ENCODE measurements around the gene SEMA6B. TPM values are rescaled to one million over a fixed set of nuclear protein-coding genes. Genes with fewer than 3 reads are reported as not detected.
"Not testable (repeated sequence)": the region's sequence is repeated elsewhere in the genome, so short reads cannot be mapped to it uniquely, and the experiment has no call there.

The SEMA6B gene
- polyA plus RNA-seq, 1 experiment = 0.66 TPM

DNA sequence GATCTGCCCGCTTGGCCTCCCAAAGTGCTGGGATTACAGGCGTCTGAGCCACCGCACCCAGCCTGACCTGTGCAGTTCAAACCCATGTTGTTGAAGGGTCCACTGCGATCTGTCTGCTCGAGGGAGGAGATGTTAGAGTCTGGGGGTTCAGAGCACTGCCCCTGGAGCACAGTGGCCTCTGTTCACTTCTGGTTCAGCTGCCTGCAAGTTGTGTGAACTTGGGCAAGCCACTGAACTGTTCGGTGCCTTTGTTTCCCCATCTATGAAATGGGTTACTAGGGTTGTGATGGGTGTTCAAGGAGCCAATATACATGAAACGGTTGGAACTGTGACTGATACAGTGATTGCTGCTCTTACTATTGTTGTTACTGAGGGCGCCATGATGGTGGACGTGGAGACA is 26.1 kb downstream of the SEMA6B start:
- TF ChIP-seq, protein P1, sequence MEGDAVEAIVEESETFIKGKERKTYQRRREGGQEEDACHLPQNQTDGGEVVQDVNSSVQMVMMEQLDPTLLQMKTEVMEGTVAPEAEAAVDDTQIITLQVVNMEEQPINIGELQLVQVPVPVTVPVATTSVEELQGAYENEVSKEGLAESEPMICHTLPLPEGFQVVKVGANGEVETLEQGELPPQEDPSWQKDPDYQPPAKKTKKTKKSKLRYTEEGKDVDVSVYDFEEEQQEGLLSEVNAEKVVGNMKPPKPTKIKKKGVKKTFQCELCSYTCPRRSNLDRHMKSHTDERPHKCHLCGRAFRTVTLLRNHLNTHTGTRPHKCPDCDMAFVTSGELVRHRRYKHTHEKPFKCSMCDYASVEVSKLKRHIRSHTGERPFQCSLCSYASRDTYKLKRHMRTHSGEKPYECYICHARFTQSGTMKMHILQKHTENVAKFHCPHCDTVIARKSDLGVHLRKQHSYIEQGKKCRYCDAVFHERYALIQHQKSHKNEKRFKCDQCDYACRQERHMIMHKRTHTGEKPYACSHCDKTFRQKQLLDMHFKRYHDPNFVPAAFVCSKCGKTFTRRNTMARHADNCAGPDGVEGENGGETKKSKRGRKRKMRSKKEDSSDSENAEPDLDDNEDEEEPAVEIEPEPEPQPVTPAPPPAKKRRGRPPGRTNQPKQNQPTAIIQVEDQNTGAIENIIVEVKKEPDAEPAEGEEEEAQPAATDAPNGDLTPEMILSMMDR (IDR thresholded peaks at IDR 0.05; ENCODE audit: low read depth, low read length) = no peak

DNA sequence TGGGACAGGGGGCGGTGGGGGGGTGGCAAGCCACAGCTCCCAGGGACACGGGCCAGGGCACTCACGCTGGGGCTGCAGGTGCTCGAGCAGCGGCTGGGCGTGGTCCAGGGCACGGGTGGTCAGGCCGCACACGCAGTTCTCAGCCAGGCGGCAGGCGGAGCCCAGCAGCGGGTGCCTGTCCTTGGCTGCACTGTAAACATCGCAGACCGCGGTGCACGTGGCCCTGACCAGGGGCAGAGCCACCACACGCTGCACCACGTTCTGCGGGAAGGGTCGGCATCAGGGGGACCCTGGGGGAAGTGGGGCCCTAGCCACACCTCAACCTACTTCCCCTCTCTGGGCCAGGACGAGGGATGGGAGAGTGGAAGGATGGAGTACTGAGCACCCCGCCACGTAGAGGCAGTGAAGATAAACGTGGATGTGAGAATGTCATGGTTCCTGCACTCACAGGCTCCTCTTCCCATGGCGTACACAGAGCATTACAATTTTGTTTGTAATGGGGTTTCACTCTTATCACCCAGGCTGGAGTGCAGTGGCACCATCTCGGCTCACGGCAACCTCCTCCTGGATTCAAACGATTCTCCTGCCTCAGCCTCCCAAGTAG is 27.8 kb downstream of the SEMA6B start:
- ChIA-PET CTCF (interaction anchor here (1.5 kb wide), 1 partner anchor 105 kb away, joined by 3 read pairs; no protein-coding TSS in a partner anchor), POLR2A (interaction anchor here (0.7 kb wide), 1 partner anchor 16 kb away, joined by 5 read pairs; no protein-coding TSS in a partner anchor)
- Histone ChIP-seq H3K27ac (ENCODE audit: low read depth, low read length) (no peak overlapping the region), H3K4me3 (ENCODE audit: low read depth, low read length) (no peak overlapping the region), H3K27me3 (ENCODE audit: control insufficient read depth, insufficient read depth, low read length) (peaks cover 21% of the 10 kb centered on the region), H3K9me3 (ENCODE audit: control insufficient read depth, insufficient read depth, low read length) (no peaks in the 10 kb centered on the region; the same call in 1 of the 2 replicates)
- DNase-seq (ENCODE audit: low read depth, low spot score) = no peak
- TF ChIP-seq, protein P1 (IDR thresholded peaks at IDR 0.05; ENCODE audit: low read depth, low read length) = no peak

More for the DNA sequence above, 26.1 kb downstream of the SEMA6B start:
- Histone ChIP-seq H3K27ac (ENCODE audit: low read depth, low read length) (no peak overlapping the region), H3K4me3 (ENCODE audit: low read depth, low read length) (no peak overlapping the region), H3K9me3 (ENCODE audit: control insufficient read depth, insufficient read depth, low read length) (no peaks in the 10 kb centered on the region; the same call in 1 of the 2 replicates), H3K27me3 (ENCODE audit: control insufficient read depth, insufficient read depth, low read length) (peaks cover 25% of the 10 kb centered on the region)
- CTCF ChIA-PET = no interaction called here
- DNase-seq (ENCODE audit: low read depth, low spot score) = no peak
- POLR2A ChIA-PET = no interaction called here

DNA sequence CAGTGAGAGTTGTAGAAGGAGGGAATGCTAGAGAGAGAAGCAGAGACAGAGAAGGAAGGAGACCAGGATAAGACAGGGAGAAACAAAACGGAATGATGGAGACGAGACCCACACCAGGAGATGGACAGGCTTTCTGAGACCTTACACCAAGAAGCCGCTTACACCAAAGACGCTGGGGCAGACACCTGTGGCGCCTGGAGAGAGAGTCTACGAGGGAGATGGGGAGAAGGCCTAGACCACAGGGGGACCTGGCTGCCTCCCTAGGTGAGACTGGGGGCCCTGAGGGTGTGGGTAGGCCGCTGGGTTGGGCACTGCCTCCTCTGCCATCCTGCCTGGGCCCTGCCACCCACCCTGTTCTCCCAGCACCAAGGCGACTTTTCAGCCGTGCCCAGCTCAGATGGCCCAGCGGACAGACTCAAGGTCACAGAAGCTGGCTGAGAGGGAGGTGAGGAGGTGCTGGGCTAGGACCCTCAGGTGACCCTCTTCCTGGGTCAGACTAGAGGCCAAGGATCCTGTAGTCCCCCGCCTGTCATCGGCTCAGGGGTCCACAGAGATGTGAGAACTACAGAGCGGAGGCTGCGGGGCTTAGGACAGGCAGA is 29.5 kb downstream of the SEMA6B start:
- Histone ChIP-seq H3K9me3 (ENCODE audit: control insufficient read depth, insufficient read depth, low read length) (no peaks in the 10 kb centered on the region; the same call in 1 of the 2 replicates), H3K27me3 (ENCODE audit: control insufficient read depth, insufficient read depth, low read length) (peaks cover 18% of the 10 kb centered on the region), H3K4me3 (ENCODE audit: low read depth, low read length) (no peak overlapping the region), H3K27ac (ENCODE audit: low read depth, low read length) (no peak overlapping the region)
- CTCF ChIA-PET = no interaction called here
- no peak for DNase-seq (ENCODE audit: low read depth, low spot score)
- POLR2A ChIA-PET = interaction anchor here (0.7 kb wide), 1 partner anchor 58 kb away, joined by 4 read pairs; the partner anchor contains the start of gene HDGFL2
- TF ChIP-seq, protein P1 (IDR thresholded peaks at IDR 0.05; ENCODE audit: low read depth, low read length) = no peak

DNA sequence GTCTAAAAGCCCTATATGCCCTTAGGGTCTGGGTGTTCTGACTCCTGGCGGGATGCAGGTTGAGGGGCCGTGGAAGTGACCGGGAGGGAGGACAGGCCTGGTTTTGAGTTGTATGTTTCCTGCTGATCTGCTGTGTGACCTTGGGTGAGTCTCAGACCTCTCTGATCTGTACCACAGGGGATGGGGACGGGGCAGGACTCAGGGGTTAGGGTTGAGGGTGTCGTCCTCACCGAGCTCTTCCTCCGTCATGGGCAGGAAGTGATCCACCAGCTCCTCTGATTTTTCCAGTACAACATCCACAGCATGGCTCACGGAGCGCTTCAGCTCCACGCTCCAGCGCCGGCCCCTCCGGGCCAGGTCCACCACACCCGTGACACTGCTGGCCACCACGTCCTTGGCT is 30.6 kb downstream of the SEMA6B start:
- POLR2A ChIA-PET = no interaction called here
- CTCF ChIA-PET = no interaction called here

DNA sequence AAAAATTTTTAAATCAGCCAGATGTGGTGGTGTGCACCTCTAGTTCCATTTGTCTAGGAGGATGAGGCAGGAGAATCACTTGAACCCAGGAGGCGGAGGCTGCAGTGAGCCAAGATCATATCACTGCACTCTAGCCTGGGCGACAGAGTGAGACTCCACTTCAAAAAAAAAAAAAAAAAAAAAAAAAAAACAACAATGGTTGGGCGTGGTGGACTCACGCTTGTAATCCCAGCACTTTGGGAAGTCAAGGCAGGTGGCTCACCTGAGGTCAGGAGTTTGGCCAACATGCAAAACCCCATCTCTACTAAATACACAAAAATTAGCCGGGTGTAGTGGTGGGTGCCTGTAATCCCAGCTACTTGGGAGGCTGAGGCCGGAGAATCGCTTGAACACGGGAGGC is 32.1 kb downstream of the SEMA6B start:
- H3K9me3 ChIP-seq (ENCODE audit: control insufficient read depth, insufficient read depth, low read length); H3K27me3 ChIP-seq (ENCODE audit: control insufficient read depth, insufficient read depth, low read length); CTCF ChIA-PET; DNase-seq (ENCODE audit: low read depth, low spot score); H3K4me3 ChIP-seq (ENCODE audit: low read depth, low read length); POLR2A ChIA-PET; H3K27ac ChIP-seq (ENCODE audit: low read depth, low read length): not testable (repeated sequence)

More for the DNA sequence above, 30.6 kb downstream of the SEMA6B start:
- TF ChIP-seq, protein P1 (IDR thresholded peaks at IDR 0.05; ENCODE audit: low read depth, low read length) = no peak
- Histone ChIP-seq H3K9me3 (ENCODE audit: control insufficient read depth, insufficient read depth, low read length) (no peaks in the 10 kb centered on the region; the same call in 1 of the 2 replicates), H3K4me3 (ENCODE audit: low read depth, low read length) (no peak overlapping the region), H3K27me3 (ENCODE audit: control insufficient read depth, insufficient read depth, low read length) (peaks cover 11% of the 10 kb centered on the region), H3K27ac (ENCODE audit: low read depth, low read length) (no peak overlapping the region)
- DNase-seq (ENCODE audit: low read depth, low spot score) = no peak

Data from AG04450 (cell line).